Left colon (tissue), 2 donors: ENCODE results near the gene TSC22D4. TPM values are rescaled to one million over a fixed set of nuclear protein-coding genes. Genes with fewer than 3 reads are reported as not detected.

Experiments
- ATAC-seq: fragments of 200-7000 bp; cut with Tn5 transposase; one replicate; pipeline ENCODE4 v1.9.1; 2020; ENCODE audit warnings: mild to moderate bottlenecking, moderate library complexity
- DNase-seq, 2 donors: peaks; one replicate each; pipeline ENCODE4 v3.0.0-alpha.2; 2020
- intact Hi-C, 2 donors: fragments of 100-400 bp; cut with DNase I in 1 of 2; cut with micrococcal nuclease in 1 of 2; formaldehyde crosslinking; loops; one replicate each; pipeline versions ENCODE4 v1.11.2 to v1.14.0; 2022; cut with DNase I, micrococcal nuclease
- total RNA-seq, 2 donors: library from RNA; stranded (reverse); fragmentation: NEBNext Ultra II Directional; extraction: Animal tissue kit (Norgen Biotek cat#: 25700); gene quantifications; one replicate each; pipeline ENCODE4 v1.2.1, GENCODE V29; 2021
- donor health status: DM: no; HTN: no; CAD: no.
- donor health status: DM: yes; HTN: yes; CAD: no.

TSC22D4 gene
- total RNA-seq, 2 donors from 2014 or later, result 45.9 to 57.2 TPM

DNA sequence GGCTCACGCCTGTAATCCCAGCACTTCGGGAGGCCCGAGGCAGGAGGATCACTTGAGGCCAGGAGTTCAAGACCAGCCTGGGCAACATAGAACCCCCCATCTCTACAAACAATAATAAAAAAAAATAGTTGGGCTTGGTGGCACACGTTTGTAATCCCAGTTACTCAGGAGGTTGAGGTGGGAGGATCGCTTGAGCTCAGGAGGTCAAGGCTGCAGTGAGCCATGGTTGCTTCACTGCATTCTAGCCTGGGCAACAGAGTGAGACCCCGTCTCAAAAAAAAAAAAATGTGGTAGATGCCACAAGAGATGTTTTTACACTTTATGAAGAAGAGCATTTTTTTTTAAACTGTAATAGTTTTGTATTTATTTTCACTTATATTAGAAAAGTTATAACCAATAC, 17.5 kb upstream of the TSC22D4 start:
- DNase-seq (no peak), ATAC-seq (no peak)
- intact Hi-C loops, result no loop called here

DNA sequence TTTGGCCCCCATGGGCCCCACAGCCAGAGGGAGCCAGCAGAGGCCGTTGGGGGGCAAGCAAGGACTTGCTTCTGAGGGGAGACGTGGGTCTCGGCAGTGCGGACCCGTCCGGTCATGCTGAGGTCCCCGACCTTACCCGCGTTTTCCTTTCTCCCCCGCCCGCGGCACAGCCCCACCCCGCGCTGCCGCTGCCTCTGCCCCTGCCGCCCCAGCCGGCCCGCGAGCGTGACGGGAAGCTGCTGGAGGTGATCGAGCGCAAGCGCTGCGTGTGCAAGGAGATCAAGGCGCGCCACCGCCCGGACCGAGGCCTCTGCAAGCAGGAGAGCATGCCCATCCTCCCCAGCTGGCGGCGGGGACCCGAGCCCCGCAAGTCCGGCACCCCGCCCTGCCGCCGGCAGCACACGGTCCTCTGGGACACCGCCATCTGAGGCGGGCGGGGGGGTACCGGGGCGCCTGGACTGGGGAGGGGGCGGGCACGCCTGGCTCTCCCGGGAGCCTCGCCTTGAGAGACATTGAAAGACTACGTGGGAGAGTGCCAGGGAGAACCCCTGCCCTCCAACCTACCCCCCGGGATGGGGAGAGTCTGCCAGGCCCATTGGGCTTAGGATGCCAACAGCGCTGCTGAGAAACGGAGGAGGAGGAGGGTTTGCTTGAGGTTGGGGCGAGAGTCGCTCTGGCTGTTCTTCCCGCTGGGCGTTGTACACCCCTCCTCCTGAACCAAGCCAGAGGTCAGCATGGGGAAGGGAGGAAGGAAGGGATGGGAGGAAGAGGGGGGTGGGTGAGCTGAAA, 14.7 kb upstream of the TSC22D4 start:
- intact Hi-C loops, result no loop called here
- ATAC-seq, result peak; percentile 83
- peak in 1 of 2 donors; percentile 76 for DNase-seq

DNA sequence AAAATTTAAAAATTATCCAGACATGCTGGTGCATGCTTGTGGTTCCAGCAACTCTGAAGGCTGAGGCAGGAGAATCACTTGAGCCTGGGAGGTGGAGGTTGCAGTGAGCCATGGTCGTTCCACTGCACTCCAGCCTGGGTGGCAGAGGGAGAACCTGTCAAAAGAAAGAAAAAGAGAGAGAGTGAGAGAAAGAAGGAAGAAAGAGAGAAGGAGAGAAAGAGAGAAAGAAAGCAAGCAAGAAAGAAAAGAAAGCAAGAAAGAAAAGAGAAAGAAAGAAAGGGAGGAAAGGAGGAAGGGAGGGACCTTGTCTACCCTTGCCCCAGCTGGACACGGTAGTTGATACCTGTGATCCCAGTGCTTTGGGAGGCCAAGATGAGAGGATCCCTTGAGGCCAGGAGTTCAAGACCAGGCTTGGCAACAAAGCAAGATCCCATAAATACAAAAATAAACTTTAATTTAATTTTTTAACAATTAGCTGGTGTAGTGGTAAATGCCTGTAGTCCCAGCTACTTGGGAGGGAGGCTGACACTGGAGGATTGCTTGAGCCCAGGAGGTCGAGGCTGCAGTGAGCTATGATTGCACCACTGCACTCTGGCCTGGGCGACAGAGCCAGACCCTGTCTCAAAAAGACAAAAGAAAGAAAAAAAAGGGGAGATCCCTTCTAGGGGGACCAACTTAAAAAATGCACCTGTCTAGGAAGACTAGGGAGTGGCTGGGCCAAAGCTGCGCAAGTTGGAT, 13.9 kb upstream of the TSC22D4 start:
- intact Hi-C loops, result no loop called here
- ATAC-seq (no peak), DNase-seq (no peak)

DNA sequence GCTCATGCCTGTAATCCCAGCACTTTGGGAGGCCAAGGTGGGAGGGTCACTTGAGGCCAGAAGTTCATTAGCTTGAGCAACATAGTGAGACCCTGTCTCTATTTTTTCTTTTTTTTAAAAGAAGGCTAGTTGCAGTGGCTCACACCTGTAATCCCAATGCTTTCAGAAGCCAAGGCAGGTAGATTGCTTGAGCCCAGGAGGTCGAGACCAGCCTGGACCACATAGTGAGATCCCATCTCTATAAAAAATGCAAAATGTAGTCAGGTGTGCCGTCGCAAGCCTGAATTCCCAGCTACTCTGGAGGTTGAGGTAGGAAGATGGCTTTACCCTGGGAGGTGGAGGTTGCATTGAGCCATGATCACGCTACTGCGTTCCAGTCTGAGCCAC, 12.2 kb upstream of the TSC22D4 start:
- intact Hi-C loops, result no loop called here
- ATAC-seq (no peak), DNase-seq (no peak)

DNA sequence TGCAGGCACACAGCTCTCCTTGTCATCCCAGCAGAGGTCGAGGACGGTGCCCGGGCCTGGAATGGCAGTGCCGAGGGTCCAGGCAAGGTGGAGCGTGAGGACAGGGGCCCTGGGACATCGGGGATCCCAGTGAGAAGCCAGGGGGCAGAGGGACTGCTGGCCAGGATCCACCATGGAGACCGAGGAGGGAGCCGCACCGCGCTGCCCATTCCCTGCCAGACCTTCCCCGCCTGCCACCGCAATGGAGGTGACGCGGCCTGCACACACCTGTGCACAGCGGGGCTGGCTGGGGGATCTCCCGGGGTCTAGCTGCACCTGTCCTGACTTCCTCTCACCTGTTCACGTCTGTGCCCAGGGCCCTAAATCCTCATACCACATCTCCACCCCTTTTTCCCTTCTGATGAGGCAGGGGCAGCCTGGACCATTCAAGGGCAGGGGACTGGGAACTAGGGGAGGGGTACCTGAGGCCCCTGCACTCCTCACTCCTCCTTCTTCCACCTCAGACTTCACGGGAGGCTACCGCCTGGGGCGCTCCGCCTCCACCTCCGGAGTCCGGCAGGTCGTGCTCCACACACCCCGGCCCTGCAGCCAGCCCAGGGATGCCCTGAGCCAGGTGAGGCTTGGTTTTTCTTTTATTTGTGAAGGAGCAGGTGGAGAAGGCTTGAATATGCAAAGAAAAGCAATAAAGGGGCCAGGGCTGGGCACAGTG, 11.6 kb upstream of the TSC22D4 start:
- ATAC-seq, result no peak
- intact Hi-C loops, result no loop called here
- no peak for DNase-seq

DNA sequence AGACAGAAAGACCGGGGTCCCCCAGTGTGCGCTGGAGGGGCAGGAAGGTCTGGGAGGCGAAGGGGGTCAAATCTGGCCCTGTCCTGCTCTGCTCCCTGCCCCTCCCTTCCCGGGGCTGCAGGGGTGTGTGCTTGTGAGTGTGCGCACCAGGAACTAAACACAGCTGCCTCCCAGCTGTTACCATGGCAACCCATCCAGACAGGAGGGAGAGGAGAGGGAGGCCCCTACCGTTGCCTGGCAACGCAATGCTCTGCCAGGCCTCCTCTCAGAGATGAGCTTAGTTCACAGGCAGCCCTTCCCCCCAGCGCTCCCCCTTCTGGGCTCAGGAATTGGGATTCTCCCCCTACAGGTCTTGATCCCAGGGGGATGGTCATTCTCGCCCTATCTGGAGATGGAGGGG, 10.8 kb upstream of the TSC22D4 start:
- DNase-seq, result peak; percentile 54 to 70
- peak; percentile 57 for ATAC-seq
- intact Hi-C loops, result no loop called here

DNA sequence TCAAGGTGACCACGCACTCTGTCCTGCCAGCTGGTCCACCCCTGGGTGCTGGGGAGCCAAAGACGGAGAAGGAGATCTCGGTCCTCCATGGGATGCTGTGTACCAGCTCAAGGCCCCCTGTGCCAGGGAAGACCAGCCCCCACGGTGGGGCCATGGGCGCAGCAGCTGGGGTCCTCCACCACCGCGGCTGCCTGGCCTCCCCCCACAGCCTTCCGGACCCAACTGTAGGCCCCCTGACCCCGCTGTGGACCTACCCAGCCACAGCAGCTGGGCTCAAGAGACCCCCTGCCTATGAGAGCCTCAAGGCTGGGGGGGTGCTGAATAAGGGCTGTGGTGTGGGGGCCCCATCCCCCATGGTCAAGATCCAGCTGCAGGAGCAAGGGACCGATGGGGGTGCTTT, 10.1 kb upstream of the TSC22D4 start:
- intact Hi-C loops, result no loop called here
- ATAC-seq (no peak), DNase-seq (no peak)

DNA sequence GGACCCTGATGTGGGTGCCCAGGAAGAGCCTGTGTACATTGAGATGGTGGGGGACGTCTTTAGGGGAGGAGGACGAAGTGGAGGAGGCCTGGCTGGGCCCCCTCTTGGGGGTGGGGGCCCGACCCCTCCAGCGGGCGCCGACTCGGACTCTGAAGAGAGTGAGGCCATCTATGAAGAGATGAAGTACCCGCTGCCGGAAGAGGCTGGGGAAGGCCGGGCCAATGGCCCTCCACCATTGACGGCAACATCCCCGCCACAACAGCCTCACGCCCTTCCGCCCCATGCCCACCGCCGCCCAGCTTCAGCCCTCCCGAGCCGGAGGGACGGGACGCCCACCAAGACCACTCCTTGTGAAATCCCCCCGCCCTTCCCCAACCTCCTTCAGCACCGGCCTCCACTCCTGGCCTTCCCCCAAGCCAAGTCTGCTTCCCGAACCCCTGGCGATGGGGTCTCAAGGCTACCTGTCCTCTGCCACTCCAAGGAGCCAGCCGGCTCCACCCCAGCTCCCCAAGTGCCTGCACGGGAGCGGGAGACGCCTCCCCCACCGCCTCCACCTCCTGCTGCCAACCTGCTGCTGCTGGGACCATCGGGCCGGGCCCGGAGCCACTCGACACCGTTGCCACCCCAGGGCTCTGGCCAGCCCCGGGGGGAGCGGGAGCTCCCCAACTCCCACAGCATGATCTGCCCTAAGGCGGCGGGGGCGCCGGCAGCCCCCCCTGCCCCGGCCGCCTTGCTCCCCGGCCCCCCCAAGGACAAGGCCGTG, 9.5 kb upstream of the TSC22D4 start:
- ATAC-seq, result no peak
- DNase-seq, result no peak
- intact Hi-C loops, result no loop called here

DNA sequence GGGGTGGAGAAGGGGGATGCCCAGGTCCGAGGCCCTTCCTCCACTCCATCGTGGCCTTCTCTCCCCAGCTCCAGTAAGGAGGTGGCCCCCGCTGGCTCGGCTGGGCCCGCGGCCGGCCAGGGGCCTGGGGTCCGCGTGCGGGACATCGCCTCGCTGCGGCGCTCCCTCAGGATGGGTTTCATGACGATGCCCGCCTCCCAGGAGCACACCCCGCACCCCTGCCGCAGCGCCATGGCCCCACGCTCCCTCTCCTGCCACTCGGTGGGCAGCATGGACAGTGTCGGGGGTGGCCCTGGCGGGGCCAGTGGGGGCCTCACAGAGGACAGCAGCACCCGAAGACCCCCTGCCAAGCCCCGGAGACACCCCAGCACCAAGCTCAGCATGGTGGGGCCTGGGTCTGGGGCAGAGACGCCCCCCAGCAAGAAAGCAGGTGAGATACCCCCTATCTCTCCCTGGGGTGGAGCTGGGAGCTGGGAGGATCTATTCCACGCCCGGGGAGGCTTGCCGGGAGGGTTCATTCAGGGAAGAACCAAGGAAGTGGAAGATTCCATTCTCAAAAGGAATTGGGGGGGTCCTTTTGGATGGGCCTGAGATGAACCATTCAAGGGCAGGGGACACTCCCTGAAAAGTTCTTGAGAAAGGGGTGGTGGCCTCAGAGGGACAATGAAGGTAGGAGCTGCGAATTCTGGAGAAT, 7.9 kb upstream of the TSC22D4 start:
- ATAC-seq (no peak), DNase-seq (no peak)
- intact Hi-C loops, result no loop called here

DNA sequence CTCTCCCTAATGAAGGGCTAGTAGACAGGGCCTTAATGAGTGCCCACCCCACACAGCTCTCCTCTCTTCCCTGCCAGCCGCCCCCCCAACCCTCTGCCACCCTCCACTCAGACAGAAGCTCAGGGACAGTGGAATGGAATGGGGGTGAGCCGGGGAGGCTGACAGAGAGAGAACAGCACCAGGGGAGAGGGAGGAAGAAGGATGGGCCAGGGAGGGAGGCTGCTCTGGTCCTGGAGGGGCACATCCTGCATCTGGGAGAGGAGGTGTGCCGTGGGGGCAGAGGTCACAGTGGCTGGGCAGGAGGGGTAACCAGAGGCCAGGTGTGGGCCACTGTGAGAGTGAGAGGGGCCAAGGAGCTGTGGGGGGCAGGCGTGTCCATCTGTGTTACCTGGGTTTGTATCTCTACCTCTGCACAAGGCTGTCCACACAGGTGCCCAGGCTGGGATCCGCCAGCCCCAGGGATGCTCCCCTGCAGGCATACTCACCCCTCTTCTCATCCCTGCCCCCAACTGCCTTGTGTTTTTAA, 7.2 kb upstream of the TSC22D4 start:
- ATAC-seq, result no peak
- intact Hi-C loops, result no loop called here
- no peak for DNase-seq

DNA sequence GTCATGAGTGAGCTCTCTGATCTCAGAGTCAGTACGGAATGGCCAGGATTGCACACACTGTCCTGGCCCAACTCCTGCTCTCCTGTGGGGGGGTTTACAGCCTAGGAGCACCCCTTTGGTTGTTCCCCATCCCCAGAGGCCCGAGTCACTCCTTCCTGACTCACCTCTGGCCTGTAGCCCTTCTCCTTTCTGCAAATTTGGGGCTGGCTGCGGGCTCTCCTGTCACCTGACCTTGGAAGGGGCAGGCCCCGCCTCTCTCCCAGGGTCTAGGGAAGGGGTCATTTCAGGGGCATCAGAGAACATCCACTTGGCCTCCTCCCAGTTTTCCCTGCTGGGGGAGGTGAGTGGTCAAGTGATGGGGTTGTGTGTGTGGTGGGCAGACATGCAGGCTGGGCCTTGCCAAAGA, 6.5 kb upstream of the TSC22D4 start:
- intact Hi-C loops, result no loop called here
- no peak for ATAC-seq
- DNase-seq, result no peak

DNA sequence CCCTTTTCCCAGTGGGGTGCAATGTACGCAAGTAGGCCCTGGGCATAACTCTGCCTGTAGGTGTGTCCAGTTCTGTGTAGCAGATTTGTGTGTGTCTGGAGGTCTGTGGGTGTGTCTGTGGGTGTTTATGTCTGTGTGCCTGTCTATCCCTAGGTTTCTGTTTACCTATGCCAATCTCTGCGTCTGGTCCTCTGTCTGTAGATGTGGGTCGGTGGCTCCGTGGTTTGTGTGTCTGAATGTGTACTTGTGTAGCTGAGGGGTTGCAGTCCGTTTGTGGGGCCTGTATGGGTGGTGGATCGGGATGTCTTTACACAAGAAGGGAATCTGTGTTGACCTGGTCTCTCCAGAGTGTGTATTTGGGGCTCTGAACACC, 5.6 kb upstream of the TSC22D4 start:
- DNase-seq, result no peak
- intact Hi-C loops, result no loop called here

DNA sequence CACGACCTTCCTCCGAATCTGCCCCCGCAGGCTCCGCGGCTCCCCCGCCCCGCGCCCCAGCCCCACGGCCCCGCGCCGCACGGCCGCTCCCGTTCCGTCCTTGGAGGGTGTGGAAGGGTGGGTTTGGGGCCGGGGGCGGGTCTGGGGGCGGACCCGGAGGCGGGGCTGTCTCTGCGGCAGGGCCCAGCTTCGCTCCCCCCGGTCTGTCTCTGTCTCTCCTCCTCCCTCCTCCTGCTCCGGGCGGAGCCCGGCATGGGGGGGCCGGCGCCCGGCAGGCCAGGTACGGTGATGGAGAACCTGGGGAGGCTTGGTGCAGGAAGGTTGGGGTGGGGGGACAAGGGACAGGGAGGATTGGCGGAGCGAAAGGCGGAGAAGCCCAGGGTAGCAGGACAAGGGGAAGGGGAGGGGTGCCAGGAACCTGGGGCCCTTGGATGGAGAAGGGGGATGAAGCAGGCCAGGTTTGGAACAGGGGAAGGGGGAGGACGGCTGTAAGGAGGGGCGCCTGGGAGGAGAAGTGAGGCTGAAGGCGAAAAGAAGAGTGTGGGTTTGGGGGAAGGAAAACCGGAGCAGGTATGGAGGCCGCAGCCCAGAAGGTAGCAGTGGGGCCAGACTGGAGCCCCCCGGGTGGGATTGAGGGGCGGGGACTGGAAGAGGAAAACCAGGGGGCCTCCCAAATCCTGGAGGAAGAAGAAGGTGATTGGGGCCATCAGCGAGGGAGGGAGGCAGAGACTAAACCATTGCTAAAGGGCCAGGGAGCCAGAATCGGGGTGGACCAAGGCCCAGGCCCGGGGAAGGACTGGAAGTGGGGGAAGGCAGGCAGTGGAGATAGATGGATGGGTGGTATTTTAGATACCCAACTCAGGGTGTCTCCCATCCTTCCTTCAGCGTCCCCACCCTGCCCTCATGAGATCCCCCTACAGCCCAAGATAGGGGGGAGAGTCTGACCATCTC, 5.0 kb upstream of the TSC22D4 start, which contains the start of gene NYAP1:
NYAP1 (plus strand) TSS at position 206 of the 951 bp plus-strand sequence. CDS start 1,385 bp downstream, outside the sequence.
- intact Hi-C loops, result no loop called here
- DNase-seq, result peak; percentile 66 to 73
- ATAC-seq, result peak; percentile 49

More for the DNA sequence above, 5.6 kb upstream of the TSC22D4 start:
- ATAC-seq, result no peak

DNA sequence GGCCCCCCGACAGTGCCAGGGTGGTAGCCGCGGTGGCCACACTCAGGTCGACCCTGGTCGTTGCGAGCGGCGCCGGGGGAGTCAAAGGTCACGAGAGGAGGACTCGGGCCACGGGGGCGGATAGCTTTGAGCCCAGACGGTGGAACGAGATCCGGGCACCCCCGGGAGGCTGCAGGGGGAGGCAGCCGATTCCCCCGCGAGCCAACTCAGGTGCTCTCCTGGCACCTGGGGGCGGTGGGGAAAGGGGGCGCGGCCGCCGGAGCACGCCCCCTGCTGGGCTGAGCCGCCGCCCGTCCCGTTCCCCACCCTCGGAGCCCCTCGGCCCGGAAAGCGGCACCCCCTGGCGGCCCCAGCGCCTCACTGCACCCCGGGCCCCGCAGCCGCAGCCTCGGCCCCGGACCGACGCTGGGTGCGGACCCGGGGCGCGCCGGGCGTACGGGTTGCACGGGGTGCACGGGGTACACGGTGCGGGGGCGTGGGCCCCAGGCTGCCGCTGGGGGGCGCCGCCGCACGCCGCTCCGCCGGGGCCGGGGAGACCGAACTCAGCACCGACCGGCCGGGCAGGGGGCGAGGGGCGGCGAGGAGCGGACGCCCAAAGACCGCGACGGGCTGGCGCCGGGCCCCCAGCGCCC, 4.2 kb upstream of the TSC22D4 start:
- intact Hi-C loops, result no loop called here
- DNase-seq, result peak in 1 of 2 donors; percentile 81
- ATAC-seq, result peak; percentile 45

DNA sequence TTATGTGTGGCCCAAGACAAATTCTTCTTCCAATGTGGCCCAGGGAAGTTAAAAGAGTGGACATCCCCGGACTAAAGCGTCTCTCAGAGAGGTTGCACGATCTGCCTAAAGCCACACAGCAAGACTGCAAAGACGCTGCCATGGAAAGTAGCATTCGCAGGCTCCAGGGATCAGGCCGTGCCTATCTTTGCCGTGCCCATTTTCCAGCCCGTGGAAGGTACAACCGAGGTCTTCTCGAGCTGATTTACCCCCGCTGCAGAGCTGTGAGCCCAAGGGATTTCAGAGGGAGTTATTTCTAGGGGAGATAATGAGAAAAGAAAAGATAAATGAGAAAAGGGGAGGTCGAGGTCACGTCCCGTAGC, 3.7 kb upstream of the TSC22D4 start:
- DNase-seq, result no peak
- no peak for ATAC-seq
- intact Hi-C loops, result no loop called here

DNA sequence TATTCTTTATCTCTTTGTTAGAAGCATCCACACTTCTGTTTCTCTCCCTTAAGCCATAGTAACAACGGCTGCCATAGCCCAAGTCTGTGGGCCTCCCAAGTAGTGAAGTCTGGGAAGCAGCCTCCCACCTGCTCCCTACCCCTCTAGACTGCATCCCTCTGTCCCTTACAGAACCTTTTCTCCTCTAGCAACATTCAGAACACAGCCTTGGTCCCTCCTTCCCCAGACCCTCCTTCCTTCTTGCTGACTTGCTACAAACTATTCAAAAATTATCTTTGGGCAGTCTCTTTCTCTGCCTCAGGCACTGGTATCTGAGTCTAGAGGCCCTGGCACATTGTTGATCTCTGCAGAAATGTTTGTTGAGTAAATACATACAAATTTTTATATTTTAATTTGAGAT, 2.5 kb upstream of the TSC22D4 start:
- intact Hi-C loops, result no loop called here
- no peak for ATAC-seq
- no peak for DNase-seq

DNA sequence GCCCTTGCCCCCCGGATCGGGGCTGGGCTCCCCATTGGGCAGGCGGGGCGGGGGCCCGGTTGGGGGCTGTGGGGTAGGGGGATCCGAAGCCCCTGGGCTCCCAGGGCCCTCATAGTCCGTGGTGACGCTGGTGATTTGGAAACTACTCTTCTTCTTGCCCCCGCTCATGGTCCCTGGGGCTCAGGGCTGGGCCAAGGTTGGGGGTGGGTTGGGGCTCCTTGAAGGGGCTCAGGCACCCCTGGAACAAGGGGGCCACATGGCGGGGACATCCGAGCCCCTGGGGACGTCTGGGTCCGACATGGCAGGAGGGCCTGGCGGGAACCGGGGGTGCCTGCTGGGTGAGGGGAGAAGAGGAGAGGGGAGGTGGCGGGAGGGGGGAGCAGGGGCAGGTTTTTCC, 1.1 kb downstream of the TSC22D4 start:
- no peak for ATAC-seq
- intact Hi-C loops, result no loop called here
- peak in 1 of 2 donors; percentile 32 for DNase-seq
